Esophagus muscularis mucosa (tissue), 4 donors: ENCODE data around the gene HDAC4. TPM values are rescaled to one million over a fixed set of nuclear protein-coding genes. Genes with fewer than 3 reads are reported as not detected.

Experiments used
- DNase-seq: peaks from one replicate; pipeline ENCODE4 v3.0.0-alpha.2; 2017; ENCODE audit errors: extremely low spot score
- H3K27ac ChIP-seq, 4 donors: fragments of 200-600 bp; sonication (generic); replicated peaks in 1 of 4; 1 replicate in 3 of 4; 2 replicates in 1 of 4; pipeline ENCODE4 v1.5.1; 2016 to 2019; ENCODE audit warnings: mild to moderate bottlenecking in 1 of 4
- H3K27me3 ChIP-seq, 4 donors: fragments of 200-600 bp; sonication (generic); one replicate each; pipeline versions ENCODE4 v1.5.1 to v1.6.0; 2016 to 2019
- H3K36me3 ChIP-seq, 4 donors: fragments of 200-600 bp; sonication (generic); one replicate each; pipeline ENCODE4 v1.5.1; 2016 to 2019
- H3K4me1 ChIP-seq, 4 donors: fragments of 200-600 bp; sonication (generic); one replicate each; pipeline ENCODE4 v1.5.1; 2016 to 2019
- H3K4me3 ChIP-seq, 4 donors: fragments of 200-600 bp; sonication (generic); 1 replicate in 2 of 4; 2 replicates in 2 of 4; pipeline ENCODE4 v1.5.1; 2016 to 2019; ENCODE audit warnings: mild to moderate bottlenecking in 4 of 4, moderate library complexity in 1 of 4
- H3K9me3 ChIP-seq, 4 donors: fragments of 200-600 bp; sonication (generic); 1 replicate in 3 of 4; 2 replicates in 1 of 4; pipeline ENCODE4 v1.5.1; 2016 to 2019
- CTCF ChIP-seq, 3 experiments: fragments of 200-600 bp in 2 of 3; fragments of 450-650 bp in 1 of 3; sonication (generic) in 2 of 3; IDR thresholded peaks; one replicate each; pipeline ENCODE4 v1.5.1; 2017 to 2019; ENCODE audit warnings: antibody characterized with exemption in 3 of 3, mild to moderate bottlenecking in 2 of 3, moderate library complexity in 1 of 3
- EP300 ChIP-seq: sonication (generic); formaldehyde crosslinking; IDR thresholded peaks from one replicate; pipeline ENCODE4 v1.6.1; 2017; ENCODE audit warnings: antibody characterized with exemption
- POLR2A ChIP-seq: fragments of 450-650 bp; IDR thresholded peaks from one replicate; pipeline ENCODE4 v1.6.1; 2017; ENCODE audit warnings: antibody characterized with exemption, moderate library complexity, mild to moderate bottlenecking, low read depth
- POLR2AphosphoS5 ChIP-seq, 2 donors: sonication (generic); formaldehyde crosslinking; IDR thresholded peaks; one replicate each; pipeline ENCODE4 v1.6.1; 2017; ENCODE audit warnings: antibody characterized with exemption in 2 of 2
- WGBS: methylation state at CpG from one replicate; pipeline ENCODE4 v1.1.5; 2018; 5-methylcytosine and 5-hydroxymethylcytosine counted together
- intact Hi-C: fragments of 100-400 bp; cut with DNase I; formaldehyde crosslinking; loops from one replicate; pipeline ENCODE4 v1.15.1; 2023
- total RNA-seq, 4 donors: library from RNA; depleted of rRNA; stranded (reverse); fragments of >200 nt; gene quantifications; one replicate each; pipeline versions ENCODE4 v1.1.0 to v1.2.1, GENCODE V29; 2016

Gene HDAC4
- total RNA-seq, 4 donors from 2014 or later = 59.4 to 119 (median 76.1) TPM

DNA sequence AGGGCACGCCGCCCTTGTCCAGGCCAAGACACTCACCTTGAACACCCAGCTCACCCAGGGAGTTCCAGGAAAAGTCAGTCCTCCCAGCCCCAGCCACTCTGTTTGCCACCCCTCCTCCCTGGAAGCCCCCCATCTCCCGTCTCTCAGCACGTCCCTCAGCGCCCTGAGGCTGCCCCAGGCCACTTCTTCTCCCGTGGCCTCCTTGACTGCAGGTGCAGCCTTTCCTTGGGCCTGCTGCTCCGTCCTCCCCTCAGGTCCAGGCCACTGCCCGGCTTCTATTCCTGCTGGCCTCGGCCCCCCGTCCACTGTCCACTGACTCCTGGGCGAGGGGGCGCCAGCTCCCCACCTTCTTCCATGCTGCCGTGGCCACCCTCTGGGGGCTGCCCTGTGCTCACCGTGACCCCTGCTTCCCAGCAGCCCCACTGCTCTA, 239.1 kb downstream of the HDAC4 start:
- DNase-seq = no peak
- no peak overlapping the region for H3K4me3 ChIP-seq
- intact Hi-C loops = no loop called here
- H3K27me3 ChIP-seq = no peaks in the 10 kb centered on the region
- 92% methylated on average over 14 of the region's 14 CpGs for whole genome bisulfite sequencing
- H3K27ac ChIP-seq = no peak overlapping the region
- H3K36me3 ChIP-seq = peaks cover 31 to 64% (median 47%) of the 10 kb centered on the region in 4 donors
- H3K9me3 ChIP-seq = no peaks in the 10 kb centered on the region
- H3K4me1 ChIP-seq = peaks cover 0 to 23% (median 18%) of the 10 kb centered on the region in 4 donors
- TF ChIP-seq EP300 (no peak), POLR2AphosphoS5 (IDR thresholded peaks at IDR 0.05) (no peak), CTCF (IDR thresholded peaks at IDR 0.05) (no peak), POLR2A (no peak)

- no peaks in the 10 kb centered on the region for H3K27me3 ChIP-seq
- no peak for DNase-seq
- 97% methylated on average over 23 of the region's 32 CpGs for WGBS
- no peaks in the 10 kb centered on the region for H3K9me3 ChIP-seq
- H3K36me3 ChIP-seq = peaks cover 34 to 67% (median 56%) of the 10 kb centered on the region in 4 donors
- no peak overlapping the region for H3K4me3 ChIP-seq
- TF ChIP-seq CTCF (IDR thresholded peaks at IDR 0.05) = no peak
- no peak for TF ChIP-seq POLR2AphosphoS5 (IDR thresholded peaks at IDR 0.05)
- no peak for TF ChIP-seq EP300
- TF ChIP-seq POLR2A = no peak
- H3K27ac ChIP-seq = no peak overlapping the region
- intact Hi-C loops = no loop called here
- peaks cover 0 to 24% (median 20%) of the 10 kb centered on the region in 4 donors for H3K4me1 ChIP-seq
These were observed 240.3 kb downstream of the HDAC4 start for GRCh38 chr2:239160226-239161143.

DNA sequence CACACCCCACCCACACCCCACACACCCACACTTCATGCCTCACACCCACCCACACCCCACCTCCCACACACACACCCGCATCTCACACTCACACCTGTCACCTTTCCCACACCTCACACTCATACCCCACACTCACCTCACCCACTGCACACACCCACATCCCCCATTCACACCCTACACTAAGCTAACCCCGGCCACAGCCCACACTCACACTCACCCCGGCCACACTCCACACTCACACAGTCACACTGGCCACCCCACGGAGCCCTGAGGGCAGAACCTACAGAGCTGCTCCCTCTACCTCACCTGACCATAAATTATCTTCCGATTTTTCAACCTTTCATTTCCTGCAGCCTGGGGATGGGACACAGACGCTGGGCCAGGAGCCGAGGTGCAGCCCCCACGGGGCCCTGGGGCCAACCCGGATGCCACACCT, 241.3 kb downstream of the HDAC4 start:
- Histone ChIP-seq H3K36me3 (peaks cover 43 to 77% (median 66%) of the 10 kb centered on the region in 4 donors), H3K4me1 (peaks cover 0 to 24% (median 20%) of the 10 kb centered on the region in 4 donors), H3K27me3 (no peaks in the 10 kb centered on the region), H3K4me3 (no peak overlapping the region), H3K9me3 (no peaks in the 10 kb centered on the region), H3K27ac (no peak overlapping the region)
- 95% methylated on average over 9 of the region's 9 CpGs for WGBS
- no peak for TF ChIP-seq CTCF (IDR thresholded peaks at IDR 0.05)
- TF ChIP-seq POLR2A = no peak
- TF ChIP-seq POLR2AphosphoS5 (IDR thresholded peaks at IDR 0.05) = no peak
- TF ChIP-seq EP300 = no peak
- no peak for DNase-seq
- intact Hi-C loops = loop anchor here (5.0 kb wide), 1 partner anchor 33 kb away; no protein-coding TSS in a partner anchor

GRCh38 chr2:239158641-239159475, 242.0 kb downstream of the HDAC4 start:
- intact Hi-C loops = loop anchor here (5.0 kb wide), 1 partner anchor 33 kb away; no protein-coding TSS in a partner anchor

More at GRCh38 chr2:239158641-239159475, 242.0 kb downstream of the HDAC4 start:
- H3K4me1 ChIP-seq = peaks cover 0 to 24% (median 20%) of the 10 kb centered on the region in 4 donors
- H3K9me3 ChIP-seq = no peaks in the 10 kb centered on the region
- WGBS = 97% methylated on average over 28 of the region's 29 CpGs
- no peak for TF ChIP-seq POLR2AphosphoS5 (IDR thresholded peaks at IDR 0.05)
- no peak for TF ChIP-seq POLR2A
- TF ChIP-seq CTCF (IDR thresholded peaks at IDR 0.05) = no peak
- no peak for TF ChIP-seq EP300
- no peak overlapping the region for H3K4me3 ChIP-seq
- H3K27me3 ChIP-seq = no peaks in the 10 kb centered on the region
- DNase-seq = no peak
- H3K27ac ChIP-seq = no peak overlapping the region
- peaks cover 49 to 79% (median 70%) of the 10 kb centered on the region in 4 donors for H3K36me3 ChIP-seq
